ENCODE measurements around the gene JPH3.

JPH3 gene

GRCh38 chr16:87602821-87603683, 744 bp downstream of the JPH3 start:
- DNase-seq: no peak

GRCh38 chr16:87603684-87604633, 1.7 kb downstream of the JPH3 start:
- DNase-seq: peak; percentile 16

- DNase-seq: no peak
These were observed 2.4 kb downstream of the JPH3 start for GRCh38 chr16:87604634-87605111.

- no peak for DNase-seq
These were observed 4.9 kb downstream of the JPH3 start for GRCh38 chr16:87607223-87607622.

GRCh38 chr16:87607871-87608270, 5.6 kb downstream of the JPH3 start:
- DNase-seq: no peak

- DNase-seq: peak; percentile 31
These were observed 6.2 kb downstream of the JPH3 start for GRCh38 chr16:87608400-87608985.

- DNase-seq: no peak
These were observed 7.7 kb downstream of the JPH3 start for GRCh38 chr16:87610026-87610425.

GRCh38 chr16:87611456-87611855, 9.1 kb downstream of the JPH3 start:
- DNase-seq: no peak

- no peak for DNase-seq
These were observed 11.7 kb downstream of the JPH3 start for GRCh38 chr16:87613961-87614360.

- DNase-seq: no peak
These were observed 13.3 kb downstream of the JPH3 start for GRCh38 chr16:87615621-87616041.

GRCh38 chr16:87616556-87616955, 14.2 kb downstream of the JPH3 start:
- no peak for DNase-seq

GRCh38 chr16:87618216-87618615, 15.9 kb downstream of the JPH3 start:
- no peak for DNase-seq

GRCh38 chr16:87619360-87620200, 17.3 kb downstream of the JPH3 start:
- DNase-seq: no peak

GRCh38 chr16:87620201-87620495, 17.8 kb downstream of the JPH3 start:
- no peak for DNase-seq

- no peak for DNase-seq
These were observed 19.2 kb downstream of the JPH3 start for GRCh38 chr16:87621550-87621829.

GRCh38 chr16:87621976-87622713, 19.8 kb downstream of the JPH3 start:
- no peak for DNase-seq

- DNase-seq: no peak
These were observed 20.5 kb downstream of the JPH3 start for GRCh38 chr16:87622756-87623319.

GRCh38 chr16:87625241-87625797, 23.0 kb downstream of the JPH3 start:
- no peak for DNase-seq

- no peak for DNase-seq
These were observed 24.1 kb downstream of the JPH3 start for GRCh38 chr16:87626401-87626800.

GRCh38 chr16:87626905-87627304, 24.6 kb downstream of the JPH3 start:
- DNase-seq: no peak

GRCh38 chr16:87627542-87628245, 25.4 kb downstream of the JPH3 start:
- no peak for DNase-seq
